DOHH2 (cell line): ENCODE data around the gene TOGARAM1.

Source experiments
- H3F3A ChIP-seq: fragments of 200-600 bp; sonication (generic), shearing (Covaris generic); 2 replicates; pipeline ENCODE4 v1.6.0; 2016; ENCODE audit warnings: antibody characterized with exemption, mild to moderate bottlenecking; ENCODE audit not compliant: control insufficient read depth, insufficient read depth
- H3K27ac ChIP-seq: fragments of 200-600 bp; sonication (generic); 2 replicates; pipeline ENCODE4 v1.5.1; 2014; ENCODE audit warnings: low read depth, mild to moderate bottlenecking, low read length, moderate library complexity
- H3K27me3 ChIP-seq: fragments of 200-600 bp; sonication (generic); 2 replicates; pipeline ENCODE4 v1.6.1; 2014; ENCODE audit warnings: mild to moderate bottlenecking, low read length, mixed read lengths; ENCODE audit not compliant: control insufficient read depth
- H3K36me3 ChIP-seq: fragments of 200-600 bp; sonication (generic); 2 replicates; pipeline ENCODE4 v1.6.1; 2014; ENCODE audit warnings: mild to moderate bottlenecking, low read length, moderate library complexity, mixed read lengths; ENCODE audit not compliant: control insufficient read depth
- H3K4me1 ChIP-seq: fragments of 200-600 bp; sonication (generic); 2 replicates; pipeline ENCODE4 v1.6.1; 2014; ENCODE audit warnings: mild to moderate bottlenecking, low read length, mixed read lengths; ENCODE audit not compliant: control insufficient read depth
- H3K4me2 ChIP-seq: fragments of 200-600 bp; sonication (generic); 2 replicates; pipeline ENCODE4 v1.6.0; 2014; ENCODE audit warnings: mild to moderate bottlenecking, low read length, moderate library complexity
- H3K4me3 ChIP-seq: fragments of 200-600 bp; sonication (generic); 2 replicates; pipeline ENCODE4 v1.5.1; 2014; ENCODE audit warnings: mild to moderate bottlenecking, low read length, mixed read lengths
- H3K79me2 ChIP-seq: fragments of 200-600 bp; sonication (generic); 2 replicates; pipeline ENCODE4 v1.6.1; 2014; ENCODE audit warnings: mild to moderate bottlenecking, low read length, mixed read lengths; ENCODE audit not compliant: control insufficient read depth
- H3K9me2 ChIP-seq: fragments of 200-600 bp; sonication (generic); replicated peaks from 2 replicates; pipeline ENCODE4 v1.6.1; 2014; ENCODE audit warnings: mild to moderate bottlenecking, low read length, mixed read lengths; ENCODE audit not compliant: control insufficient read depth
- H3K9me3 ChIP-seq: fragments of 200-600 bp; sonication (generic); 2 replicates; pipeline ENCODE4 v1.6.1; 2014; ENCODE audit warnings: antibody characterized with exemption, low read length, mixed read lengths; ENCODE audit not compliant: control insufficient read depth, insufficient read depth
- H4K20me1 ChIP-seq: fragments of 200-600 bp; sonication (generic); 2 replicates; pipeline ENCODE4 v1.6.0; 2014; ENCODE audit warnings: low read depth, mild to moderate bottlenecking, antibody characterized with exemption, low read length, moderate library complexity; ENCODE audit not compliant: control insufficient read depth, insufficient read depth
- EZH2phosphoT487 ChIP-seq: fragments of 200-600 bp; sonication (generic); IDR thresholded peaks from 2 replicates; pipeline ENCODE4 v1.6.1; 2017; ENCODE audit warnings: borderline replicate concordance, mild to moderate bottlenecking, antibody characterized with exemption, low read length, moderate library complexity, mixed read lengths
- TF ChIP-seq, protein P1 (sequence below): fragments of 200-600 bp; sonication (generic); IDR thresholded peaks from one replicate; pipeline ENCODE4 v1.5.1; 2014; ENCODE audit warnings: antibody characterized with exemption, mild to moderate bottlenecking, low read depth, low read length; ENCODE audit not compliant: poor library complexity, severe bottlenecking

The TOGARAM1 gene

DNA sequence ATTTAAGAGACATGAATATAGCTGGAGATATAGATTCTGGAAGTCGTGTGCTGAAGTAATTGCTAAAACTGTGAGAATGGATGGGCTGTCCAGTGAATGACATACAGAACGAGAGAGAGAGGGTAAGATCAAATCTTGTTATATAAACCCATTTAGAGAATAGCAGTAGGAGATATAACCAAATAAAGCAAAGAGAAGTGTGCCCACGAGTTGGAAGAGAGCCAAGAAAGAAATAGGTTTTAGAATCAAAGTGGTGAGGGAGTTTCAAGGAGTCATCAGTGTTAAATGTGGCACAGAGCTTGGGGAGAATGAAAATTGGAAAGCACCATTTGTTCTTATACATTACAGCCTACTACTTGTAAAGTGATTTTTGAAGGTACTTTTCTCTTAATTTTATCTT lies 19.2 kb downstream of the TOGARAM1 start:
- Histone ChIP-seq H3K9me3 (no peaks in the 10 kb centered on the region), H3K27me3 (no peaks in the 10 kb centered on the region), H3K36me3 (no peaks in the 10 kb centered on the region), H3K27ac (no peak overlapping the region), H3K79me2 (peaks cover 59% of the 10 kb centered on the region), H3K4me2 (no peak overlapping the region), H3K9me2 (no peaks in the 10 kb centered on the region), H4K20me1 (no peaks in the 10 kb centered on the region), H3K4me1 (peaks cover 4% of the 10 kb centered on the region), H3F3A (0 out of 2 replicates have a peak, but pooled peaks cover 2% of the 10 kb centered on the region), H3K4me3 (no peak overlapping the region)
- TF ChIP-seq, protein P1, sequence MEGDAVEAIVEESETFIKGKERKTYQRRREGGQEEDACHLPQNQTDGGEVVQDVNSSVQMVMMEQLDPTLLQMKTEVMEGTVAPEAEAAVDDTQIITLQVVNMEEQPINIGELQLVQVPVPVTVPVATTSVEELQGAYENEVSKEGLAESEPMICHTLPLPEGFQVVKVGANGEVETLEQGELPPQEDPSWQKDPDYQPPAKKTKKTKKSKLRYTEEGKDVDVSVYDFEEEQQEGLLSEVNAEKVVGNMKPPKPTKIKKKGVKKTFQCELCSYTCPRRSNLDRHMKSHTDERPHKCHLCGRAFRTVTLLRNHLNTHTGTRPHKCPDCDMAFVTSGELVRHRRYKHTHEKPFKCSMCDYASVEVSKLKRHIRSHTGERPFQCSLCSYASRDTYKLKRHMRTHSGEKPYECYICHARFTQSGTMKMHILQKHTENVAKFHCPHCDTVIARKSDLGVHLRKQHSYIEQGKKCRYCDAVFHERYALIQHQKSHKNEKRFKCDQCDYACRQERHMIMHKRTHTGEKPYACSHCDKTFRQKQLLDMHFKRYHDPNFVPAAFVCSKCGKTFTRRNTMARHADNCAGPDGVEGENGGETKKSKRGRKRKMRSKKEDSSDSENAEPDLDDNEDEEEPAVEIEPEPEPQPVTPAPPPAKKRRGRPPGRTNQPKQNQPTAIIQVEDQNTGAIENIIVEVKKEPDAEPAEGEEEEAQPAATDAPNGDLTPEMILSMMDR, result no peak
- no peak for TF ChIP-seq EZH2phosphoT487

DNA sequence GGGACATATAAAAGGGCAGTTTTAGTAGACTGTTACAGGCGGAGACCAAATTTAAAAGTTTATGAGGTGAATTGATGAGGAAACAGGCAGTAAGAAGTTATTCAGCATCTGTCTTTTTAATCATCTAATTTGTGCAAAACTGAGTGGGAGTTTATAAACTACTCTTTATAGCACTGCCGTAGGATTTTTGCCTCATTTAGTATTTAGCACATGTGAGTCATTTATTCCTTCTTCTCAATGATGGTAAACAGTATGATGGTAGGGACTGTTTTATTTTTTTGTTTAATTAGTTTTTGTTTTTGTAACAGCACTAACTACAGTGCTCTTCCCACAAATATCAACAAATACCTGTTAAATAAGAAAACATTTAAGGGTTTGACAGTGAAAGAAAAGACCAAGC lies 20.6 kb downstream of the TOGARAM1 start:
- H3K9me2 ChIP-seq, result no peaks in the 10 kb centered on the region
- H3K36me3 ChIP-seq, result no peaks in the 10 kb centered on the region
- no peaks in the 10 kb centered on the region for H4K20me1 ChIP-seq
- TF ChIP-seq EZH2phosphoT487, result no peak
- TF ChIP-seq, protein P1, result no peak
- H3K27me3 ChIP-seq, result no peaks in the 10 kb centered on the region
- peaks cover 4% of the 10 kb centered on the region for H3K4me1 ChIP-seq
- no peak overlapping the region for H3K4me2 ChIP-seq
- no peak overlapping the region for H3K4me3 ChIP-seq
- H3F3A ChIP-seq, result 0 out of 2 replicates have a peak, but pooled peaks cover 2% of the 10 kb centered on the region
- H3K27ac ChIP-seq, result no peak overlapping the region
- H3K79me2 ChIP-seq, result peaks cover 53% of the 10 kb centered on the region
- H3K9me3 ChIP-seq, result no peaks in the 10 kb centered on the region

DNA sequence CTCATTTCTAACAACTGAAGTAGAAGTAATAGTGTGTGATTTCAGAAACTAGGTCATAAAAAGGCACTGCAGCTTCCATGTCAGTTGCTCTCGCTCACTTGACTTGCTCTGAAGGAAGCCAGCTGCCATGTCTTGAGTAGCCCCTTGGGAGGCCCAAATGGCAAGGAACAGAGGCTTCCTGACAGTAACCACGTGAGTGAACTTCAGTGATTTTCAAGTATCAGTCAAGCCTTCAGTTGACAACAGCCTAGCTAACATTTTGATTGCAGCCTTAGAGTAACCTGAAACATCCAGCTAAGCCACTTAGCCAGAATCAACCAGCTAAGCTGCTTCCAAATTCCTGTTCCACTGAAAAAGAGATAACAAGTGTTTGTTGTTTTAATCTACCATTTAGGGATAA lies 26.7 kb downstream of the TOGARAM1 start:
- Histone ChIP-seq H3K27ac (no peak overlapping the region), H3K4me2 (no peak overlapping the region), H3F3A (no peaks in the 10 kb centered on the region), H3K79me2 (peaks cover 19% of the 10 kb centered on the region), H4K20me1 (no peaks in the 10 kb centered on the region), H3K4me1 (peaks cover 8% of the 10 kb centered on the region; the same call in 1 of the 2 replicates), H3K4me3 (no peak overlapping the region), H3K36me3 (no peaks in the 10 kb centered on the region), H3K27me3 (no peaks in the 10 kb centered on the region), H3K9me3 (no peaks in the 10 kb centered on the region), H3K9me2 (no peaks in the 10 kb centered on the region)
- TF ChIP-seq EZH2phosphoT487, result no peak
- TF ChIP-seq, protein P1, result no peak
